Activated CD8-positive, alpha-beta T cell treated with anti-CD3 and anti-CD28 coated beads for 36 hours (primary cell): Measurements from ENCODE around the gene ST8SIA2. TPM values are rescaled to one million over a fixed set of nuclear protein-coding genes. Genes with fewer than 3 reads are reported as not detected.

ENCODE experiments used
- ATAC-seq: fragments of 200-7000 bp; cut with Tn5 transposase; one replicate; pipeline ENCODE4 v1.10.0; 2021; ENCODE audit warnings: mild to moderate bottlenecking, moderate library complexity
- CTCF ChIA-PET: fragments of 350-600 bp; sonication (Branson Sonifier 250); formaldehyde crosslinking; loops from one replicate; lab custom pipeline; 2021; ENCODE audit warnings: antibody characterized with exemption; lab: Charles Lee
- POLR2A ChIA-PET: fragments of 350-600 bp; sonication (Branson Sonifier 250); formaldehyde crosslinking; loops from one replicate; lab custom pipeline; 2021; ENCODE audit warnings: antibody characterized with exemption; lab: Charles Lee
- DNase-seq: peaks from one replicate; pipeline ENCODE4 v3.0.0-alpha.2; 2020
- H3K27ac Mint-ChIP-seq: one replicate; pipeline ENCODE4 v1.8.0; 2021; ENCODE audit warnings: mild to moderate bottlenecking, mixed read lengths
- H3K27me3 Mint-ChIP-seq: one replicate; pipeline ENCODE4 v1.8.0; 2021; ENCODE audit warnings: mixed read lengths
- H3K36me3 Mint-ChIP-seq: one replicate; pipeline ENCODE4 v1.8.0; 2021; ENCODE audit warnings: low read depth, mixed read lengths
- H3K4me1 Mint-ChIP-seq: one replicate; pipeline ENCODE4 v1.8.0; 2021; ENCODE audit warnings: low read depth, mixed read lengths
- H3K4me3 Mint-ChIP-seq: one replicate; pipeline ENCODE4 v1.8.0; 2021; ENCODE audit warnings: mild to moderate bottlenecking, moderate library complexity, mixed read lengths
- H3K9me3 Mint-ChIP-seq: one replicate; pipeline ENCODE4 v1.8.0; 2021; ENCODE audit warnings: mixed read lengths
- CTCF ChIP-seq: fragments of 200-600 bp; IDR thresholded peaks from one replicate; pipeline ENCODE4 v1.8.0; 2022; ENCODE audit warnings: antibody characterized with exemption, mild to moderate bottlenecking
- intact Hi-C: fragments of 100-400 bp; cut with micrococcal nuclease; formaldehyde crosslinking; loops from one replicate; pipeline ENCODE4 v1.10.0; 2022
- total RNA-seq, 2 experiments: library from RNA; stranded (reverse); gene quantifications; one replicate each; pipeline ENCODE4 v1.2.3, GENCODE V29; 2021

ST8SIA2 gene
- total RNA-seq, 2 experiments from 2014 or later = not detected

- TF ChIP-seq CTCF = no peak
- H3K27me3 Mint-ChIP-seq = no peaks in the 10 kb centered on the region
- H3K27ac Mint-ChIP-seq = no peak overlapping the region
- DNase-seq (no peak), ATAC-seq (no peak)
- no peaks in the 10 kb centered on the region for H3K4me1 Mint-ChIP-seq
- no peaks in the 10 kb centered on the region for H3K9me3 Mint-ChIP-seq
- intact Hi-C loops = no loop called here
- no peaks in the 10 kb centered on the region for H3K36me3 Mint-ChIP-seq
- ChIA-PET CTCF (no interaction called here), POLR2A (no interaction called here)
- H3K4me3 Mint-ChIP-seq = no peak overlapping the region
These were observed 12.3 kb downstream of the ST8SIA2 start for GRCh38 chr15:92405942-92406341.

- no peak for TF ChIP-seq CTCF
- no peak for ATAC-seq
- H3K4me3 Mint-ChIP-seq = no peak overlapping the region
These were observed 13.6 kb downstream of the ST8SIA2 start for GRCh38 chr15:92407321-92407720.

GRCh38 chr15:92407916-92408315 lies 14.2 kb downstream of the ST8SIA2 start:
- no peaks in the 10 kb centered on the region for H3K9me3 Mint-ChIP-seq
- DNase-seq (no peak), ATAC-seq (no peak)
- TF ChIP-seq CTCF = no peak
- no peak overlapping the region for H3K27ac Mint-ChIP-seq
- no peaks in the 10 kb centered on the region for H3K27me3 Mint-ChIP-seq
- no peaks in the 10 kb centered on the region for H3K4me1 Mint-ChIP-seq
- intact Hi-C loops = no loop called here
- no peaks in the 10 kb centered on the region for H3K36me3 Mint-ChIP-seq
- ChIA-PET POLR2A (no interaction called here), CTCF (no interaction called here)
- no peak overlapping the region for H3K4me3 Mint-ChIP-seq

More at GRCh38 chr15:92407321-92407720, 13.6 kb downstream of the ST8SIA2 start:
- POLR2A ChIA-PET = no interaction called here
- no peak for DNase-seq
- CTCF ChIA-PET = interaction anchor here (0.8 kb wide), 1 partner anchor 23 kb away, joined by 3 read pairs; no protein-coding TSS in a partner anchor
- Mint-ChIP-seq H3K27ac (no peak overlapping the region), H3K27me3 (no peaks in the 10 kb centered on the region), H3K4me1 (no peaks in the 10 kb centered on the region), H3K36me3 (no peaks in the 10 kb centered on the region), H3K9me3 (no peaks in the 10 kb centered on the region)
- intact Hi-C loops = no loop called here

GRCh38 chr15:92409006-92409405 lies 15.3 kb downstream of the ST8SIA2 start:
- no peak for ATAC-seq
- TF ChIP-seq CTCF = no peak
- ChIA-PET CTCF (no interaction called here), POLR2A (no interaction called here)
- Mint-ChIP-seq H3K4me1 (no peaks in the 10 kb centered on the region), H3K27me3 (no peaks in the 10 kb centered on the region), H3K27ac (no peak overlapping the region), H3K4me3 (no peak overlapping the region), H3K9me3 (no peaks in the 10 kb centered on the region), H3K36me3 (no peaks in the 10 kb centered on the region)
- no peak for DNase-seq
- intact Hi-C loops = no loop called here

GRCh38 chr15:92409521-92409920 lies 15.8 kb downstream of the ST8SIA2 start:
- CTCF ChIA-PET = no interaction called here
- intact Hi-C loops = no loop called here
- POLR2A ChIA-PET = no interaction called here
- TF ChIP-seq CTCF = no peak
- Mint-ChIP-seq H3K36me3 (no peaks in the 10 kb centered on the region), H3K4me3 (no peak overlapping the region), H3K27ac (no peak overlapping the region), H3K9me3 (no peaks in the 10 kb centered on the region), H3K4me1 (no peaks in the 10 kb centered on the region), H3K27me3 (no peaks in the 10 kb centered on the region)
- DNase-seq (no peak), ATAC-seq (no peak)
